Measurements from ENCODE around the gene TRIM17. TPM values are rescaled to one million over a fixed set of nuclear protein-coding genes. Genes with fewer than 3 reads are reported as not detected.

TRIM17 gene
- total and polyA plus RNA-seq, 2 of the 13 experiments (the other 11 are each of a cell fraction or from before 2014, with no cell fraction given) = 0.32 to 0.64 TPM

GRCh38 chr1:228429698-228430097, 13.0 kb upstream of the TRIM17 start:
- Histone ChIP-seq H2AFZ (ENCODE audit: low read length) (no peak overlapping the region), H4K20me1 (ENCODE audit: insufficient read depth, low read length) (no peaks in the 10 kb centered on the region), H3K79me2 (ENCODE audit: insufficient read depth, low read length) (no peaks in the 10 kb centered on the region), H3K27ac (ENCODE audit: extremely low read length, insufficient read depth, low read length) (no peak overlapping the region), H3K36me3 (replicated peaks in 1 of 2; ENCODE audit: control insufficient read depth in 1 of 2, insufficient read depth in 2 of 2, low read length in 2 of 2) (no peaks in the 10 kb centered on the region), H3K27me3 (ENCODE audit: control insufficient read depth in 1 of 2, insufficient read depth in 2 of 2, low read length in 2 of 2) (peaks cover 0 to 18% of the 10 kb centered on the region in 2 experiments; a peak in 3 of 5 replicates), H3K9ac (ENCODE audit: insufficient read depth, low read depth, low read length) (no peak overlapping the region), H3K9me3 (ENCODE audit: low read length) (no peaks in the 10 kb centered on the region), H3K4me2 (ENCODE audit: low read depth, low read length) (no peak overlapping the region), H3K4me1 (ENCODE audit: insufficient read depth, low read length) (peaks cover 26% of the 10 kb centered on the region), H3K4me3 (replicated peaks in 1 of 3; ENCODE audit: insufficient read depth in 1 of 3, low read depth in 2 of 3, low read length in 3 of 3) (no peak overlapping the region)
- TF ChIP-seq ATF7 (IDR thresholded peaks at IDR 0.05) (peak; percentile 52; the same call in 1 of the 2 replicates), ATF7 (CRISPR knock-in tag; IDR thresholded peaks at IDR 0.05) (no peak), PTBP1 (IDR thresholded peaks at IDR 0.05; ENCODE audit: low read depth, low read length, poor library complexity, severe bottlenecking) (no peak), ZSCAN29 (CRISPR knock-in tag; conservative IDR thresholded peaks at IDR 0.05) (no peak), CEBPB (IDR thresholded peaks at IDR 0.05; ENCODE audit: borderline replicate concordance, low read depth, low read length) (0 out of 2 replicates have a peak, but pooled peaks have one; percentile 35)
- DNase-seq (ENCODE audit: low spot score) (no peak), FAIRE-seq (no peak), ATAC-seq (no peak)
- intact Hi-C loops (cut with micrococcal nuclease; ENCODE audit: unreplicated experiment) = no loop called here
- ChIA-PET CTCF (ENCODE audit: low intra/inter-chr PET ratio, low total read pairs) (no interaction called here), POLR2A (no interaction called here)
- in situ Hi-C loops (cut with HindIII; ENCODE audit: extremely low pct_ligation_motif_present, low pct_unique_long_range_greater_than_20kb) = no loop called here
- 34% methylated on average over 9 of the region's 9 CpGs for WGBS (ENCODE audit: low lambda C conversion rate)
- BruUV-seq (replicated peaks) = no TSS peak

GRCh38 chr1:228429007-228429406, 12.3 kb upstream of the TRIM17 start:
- ChIA-PET CTCF (ENCODE audit: low intra/inter-chr PET ratio, low total read pairs) (no interaction called here), POLR2A (no interaction called here)
- no peak for TF ChIP-seq CSRNP2 (CRISPR knock-in tag; conservative IDR thresholded peaks at IDR 0.05; ENCODE audit: low read depth)
- no peak for TF ChIP-seq POLR2AphosphoS5 (IDR thresholded peaks at IDR 0.05; ENCODE audit: low read depth, low read length)
- TF ChIP-seq NCOA1 (CRISPR knock-in tag; IDR thresholded peaks at IDR 0.05) = no peak
- TF ChIP-seq ZNF205 (CRISPR knock-in tag; IDR thresholded peaks at IDR 0.05) = no peak
- TF ChIP-seq MED1 (CRISPR knock-in tag; IDR thresholded peaks at IDR 0.05) = no peak
- no peak for TF ChIP-seq MAZ (IDR thresholded peaks at IDR 0.05; ENCODE audit: borderline replicate concordance, low read depth, low read length)
- TF ChIP-seq MAZ (CRISPR knock-in tag; IDR thresholded peaks at IDR 0.05; ENCODE audit: low read depth) = no peak
- no peak for TF ChIP-seq MXD4 (CRISPR knock-in tag; IDR thresholded peaks at IDR 0.05)
- TF ChIP-seq XBP1 (CRISPR knock-in tag; IDR thresholded peaks at IDR 0.05) = no peak
- TF ChIP-seq E2F2 (CRISPR knock-in tag; IDR thresholded peaks at IDR 0.05; ENCODE audit: borderline replicate concordance) = no peak
- TF ChIP-seq NFRKB (IDR thresholded peaks at IDR 0.05) = no peak
- no peak for TF ChIP-seq ZNF674 (CRISPR knock-in tag; IDR thresholded peaks at IDR 0.05; ENCODE audit: low read depth)
- no peak for TF ChIP-seq FOXA1 (IDR thresholded peaks at IDR 0.05)
- TF ChIP-seq FOXA1 (CRISPR knock-in tag; IDR thresholded peaks at IDR 0.05) = no peak

More at GRCh38 chr1:228429007-228429406, 12.3 kb upstream of the TRIM17 start:
- BruUV-seq (replicated peaks) = no TSS peak
- no peaks in the 10 kb centered on the region for H4K20me1 ChIP-seq (ENCODE audit: insufficient read depth, low read length)
- peaks cover 31% of the 10 kb centered on the region for H3K4me1 ChIP-seq (ENCODE audit: insufficient read depth, low read length)
- no peaks in the 10 kb centered on the region for H3K79me2 ChIP-seq (ENCODE audit: insufficient read depth, low read length)
- H3K36me3 ChIP-seq (replicated peaks in 1 of 2; ENCODE audit: control insufficient read depth in 1 of 2, insufficient read depth in 2 of 2, low read length in 2 of 2) = no peaks in the 10 kb centered on the region
- intact Hi-C loops (cut with micrococcal nuclease; ENCODE audit: unreplicated experiment) (no loop called here), in situ Hi-C loops (cut with HindIII; ENCODE audit: extremely low pct_ligation_motif_present, low pct_unique_long_range_greater_than_20kb) (no loop called here)
- no peaks in the 10 kb centered on the region for H3K9me3 ChIP-seq (ENCODE audit: low read length)
- DNase-seq (ENCODE audit: low spot score) = no peak
- no peak overlapping the region for H2AFZ ChIP-seq (ENCODE audit: low read length)
- no peak for FAIRE-seq
- no peak overlapping the region for H3K4me3 ChIP-seq (replicated peaks in 1 of 3; ENCODE audit: insufficient read depth in 1 of 3, low read depth in 2 of 3, low read length in 3 of 3)
- no peak overlapping the region for H3K27ac ChIP-seq (ENCODE audit: extremely low read length, insufficient read depth, low read length)
- H3K9ac ChIP-seq (ENCODE audit: insufficient read depth, low read depth, low read length) = no peak overlapping the region
- peaks cover 0 to 18% of the 10 kb centered on the region in 2 experiments; a peak in 3 of 5 replicates for H3K27me3 ChIP-seq (ENCODE audit: control insufficient read depth in 1 of 2, insufficient read depth in 2 of 2, low read length in 2 of 2)
- H3K4me2 ChIP-seq (ENCODE audit: low read depth, low read length) = no peak overlapping the region
- WGBS (ENCODE audit: low lambda C conversion rate) = 0% methylated on average over 1 of the region's 8 CpGs
- no peak for ATAC-seq
